ENCODE data around the gene A1BG. TPM values are rescaled to one million over a fixed set of nuclear protein-coding genes. Genes with fewer than 3 reads are reported as not detected.
A peak's percentile ranks its signal among the peaks of the same experiment; 100 is the strongest.

Gene A1BG
- total and polyA plus RNA-seq, 2 of the 13 experiments (the other 11 are each of a cell fraction or from before 2014, with no cell fraction given), result 14.7 to 41.4 TPM

DNA sequence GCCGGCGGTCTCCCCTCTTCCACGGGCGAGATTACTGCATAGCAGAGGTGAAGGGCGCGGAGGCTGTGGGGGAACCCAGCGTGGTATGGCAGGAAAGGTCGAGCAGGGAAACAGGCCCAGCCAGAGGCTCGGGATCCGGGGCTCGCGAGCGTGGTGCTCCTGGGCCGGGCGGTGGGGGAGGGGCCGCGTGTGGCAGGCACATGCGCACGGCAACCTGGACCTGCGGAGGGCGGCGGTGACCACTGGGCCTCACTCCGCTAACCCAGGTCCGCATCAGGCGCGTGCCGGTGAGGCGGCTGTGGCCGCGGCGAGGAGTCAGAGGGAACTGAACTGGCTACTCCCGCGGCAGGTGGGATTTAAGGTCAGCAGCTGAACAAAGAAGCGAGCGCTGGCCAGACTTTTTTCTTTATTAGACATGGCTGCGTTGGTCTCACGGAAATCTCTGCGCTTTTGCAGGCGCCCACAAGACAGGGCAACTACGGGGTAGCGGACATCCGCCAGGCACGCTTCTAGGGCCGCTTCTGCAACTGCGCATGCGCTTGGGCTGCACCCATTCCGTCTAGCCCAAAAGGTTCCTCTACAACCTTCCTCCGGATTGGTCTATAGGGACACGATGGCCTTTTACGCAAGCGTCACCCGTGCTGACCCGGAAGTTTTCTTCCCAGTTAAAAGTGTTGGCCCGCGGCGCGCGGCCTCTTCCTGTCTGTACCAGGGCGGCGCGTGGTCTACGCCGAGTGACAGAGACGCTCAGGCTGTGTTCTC lies 33.5 kb upstream of the A1BG start, which contains the start of gene RPS5 (continued):
- peak; percentile 33; the same call in 1 of the 2 replicates for TF ChIP-seq ZNF331 (CRISPR knock-in tag; IDR thresholded peaks at IDR 0.05)
- TF ChIP-seq BHLHE40 (IDR thresholded peaks at IDR 0.05; ENCODE audit: low read length), result peak; percentile 58
- peak; percentile 60 for TF ChIP-seq RXRA (CRISPR knock-in tag; IDR thresholded peaks at IDR 0.05)
- TF ChIP-seq ZNF83 (CRISPR knock-in tag; IDR thresholded peaks at IDR 0.05; ENCODE audit: borderline replicate concordance), result peak; percentile 95; the same call in 1 of the 2 replicates
- no peak for TF ChIP-seq FOXM1 (CRISPR knock-in tag; IDR thresholded peaks at IDR 0.05)
- peak; percentile 59; the same call in 1 of the 2 replicates for TF ChIP-seq ZKSCAN8 (CRISPR knock-in tag; IDR thresholded peaks at IDR 0.05; ENCODE audit: borderline replicate concordance)
- TF ChIP-seq, protein P1, sequence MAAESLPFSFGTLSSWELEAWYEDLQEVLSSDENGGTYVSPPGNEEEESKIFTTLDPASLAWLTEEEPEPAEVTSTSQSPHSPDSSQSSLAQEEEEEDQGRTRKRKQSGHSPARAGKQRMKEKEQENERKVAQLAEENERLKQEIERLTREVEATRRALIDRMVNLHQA (CRISPR knock-in tag; IDR thresholded peaks at IDR 0.05), result peak; percentile 21; the same call in 1 of the 2 replicates
- no peak for TF ChIP-seq ZNF30 (CRISPR knock-in tag; IDR thresholded peaks at IDR 0.05)
- TF ChIP-seq RFX1 (IDR thresholded peaks at IDR 0.05), result no peak
- TF ChIP-seq SRSF9 (IDR thresholded peaks at IDR 0.05; ENCODE audit: borderline replicate concordance, insufficient read depth, low read depth, low read length, poor library complexity, severe bottlenecking), result no peak
- TF ChIP-seq SKI (IDR thresholded peaks at IDR 0.05; ENCODE audit: partially characterized antibody), result no peak
- TF ChIP-seq HOXA3 (CRISPR knock-in tag; IDR thresholded peaks at IDR 0.05), result peak; percentile 68; the same call in 1 of the 2 replicates
- peak; percentile 83 for TF ChIP-seq ZBTB38 (CRISPR knock-in tag; IDR thresholded peaks at IDR 0.05)
- peak; percentile 84; the same call in 1 of the 2 replicates for TF ChIP-seq ZNF138 (CRISPR knock-in tag; IDR thresholded peaks at IDR 0.05; ENCODE audit: low read depth)
- TF ChIP-seq TBP (CRISPR knock-in tag; IDR thresholded peaks at IDR 0.05), result no peak
- TF ChIP-seq, protein P2, sequence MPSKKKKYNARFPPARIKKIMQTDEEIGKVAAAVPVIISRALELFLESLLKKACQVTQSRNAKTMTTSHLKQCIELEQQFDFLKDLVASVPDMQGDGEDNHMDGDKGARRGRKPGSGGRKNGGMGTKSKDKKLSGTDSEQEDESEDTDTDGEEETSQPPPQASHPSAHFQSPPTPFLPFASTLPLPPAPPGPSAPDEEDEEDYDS (CRISPR knock-in tag; IDR thresholded peaks at IDR 0.05), result peak; percentile 99
- no peak; the same call in 1 of the 2 replicates for TF ChIP-seq ZNF629 (CRISPR knock-in tag; conservative IDR thresholded peaks at IDR 0.05)
- TF ChIP-seq, protein P3, sequence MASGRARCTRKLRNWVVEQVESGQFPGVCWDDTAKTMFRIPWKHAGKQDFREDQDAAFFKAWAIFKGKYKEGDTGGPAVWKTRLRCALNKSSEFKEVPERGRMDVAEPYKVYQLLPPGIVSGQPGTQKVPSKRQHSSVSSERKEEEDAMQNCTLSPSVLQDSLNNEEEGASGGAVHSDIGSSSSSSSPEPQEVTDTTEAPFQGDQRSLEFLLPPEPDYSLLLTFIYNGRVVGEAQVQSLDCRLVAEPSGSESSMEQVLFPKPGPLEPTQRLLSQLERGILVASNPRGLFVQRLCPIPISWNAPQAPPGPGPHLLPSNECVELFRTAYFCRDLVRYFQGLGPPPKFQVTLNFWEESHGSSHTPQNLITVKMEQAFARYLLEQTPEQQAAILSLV (CRISPR knock-in tag; IDR thresholded peaks at IDR 0.05; ENCODE audit: borderline replicate concordance), result peak; percentile 82; the same call in 1 of the 2 replicates
- peak; percentile 95 for TF ChIP-seq ZNF589 (CRISPR knock-in tag; conservative IDR thresholded peaks at IDR 0.05)
- TF ChIP-seq, protein P4, sequence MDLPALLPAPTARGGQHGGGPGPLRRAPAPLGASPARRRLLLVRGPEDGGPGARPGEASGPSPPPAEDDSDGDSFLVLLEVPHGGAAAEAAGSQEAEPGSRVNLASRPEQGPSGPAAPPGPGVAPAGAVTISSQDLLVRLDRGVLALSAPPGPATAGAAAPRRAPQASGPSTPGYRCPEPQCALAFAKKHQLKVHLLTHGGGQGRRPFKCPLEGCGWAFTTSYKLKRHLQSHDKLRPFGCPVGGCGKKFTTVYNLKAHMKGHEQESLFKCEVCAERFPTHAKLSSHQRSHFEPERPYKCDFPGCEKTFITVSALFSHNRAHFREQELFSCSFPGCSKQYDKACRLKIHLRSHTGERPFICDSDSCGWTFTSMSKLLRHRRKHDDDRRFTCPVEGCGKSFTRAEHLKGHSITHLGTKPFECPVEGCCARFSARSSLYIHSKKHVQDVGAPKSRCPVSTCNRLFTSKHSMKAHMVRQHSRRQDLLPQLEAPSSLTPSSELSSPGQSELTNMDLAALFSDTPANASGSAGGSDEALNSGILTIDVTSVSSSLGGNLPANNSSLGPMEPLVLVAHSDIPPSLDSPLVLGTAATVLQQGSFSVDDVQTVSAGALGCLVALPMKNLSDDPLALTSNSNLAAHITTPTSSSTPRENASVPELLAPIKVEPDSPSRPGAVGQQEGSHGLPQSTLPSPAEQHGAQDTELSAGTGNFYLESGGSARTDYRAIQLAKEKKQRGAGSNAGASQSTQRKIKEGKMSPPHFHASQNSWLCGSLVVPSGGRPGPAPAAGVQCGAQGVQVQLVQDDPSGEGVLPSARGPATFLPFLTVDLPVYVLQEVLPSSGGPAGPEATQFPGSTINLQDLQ (CRISPR knock-in tag; IDR thresholded peaks at IDR 0.05), result peak; percentile 70
- TF ChIP-seq FOXO1 (CRISPR knock-in tag; IDR thresholded peaks at IDR 0.05), result no peak; the same call in 1 of the 2 replicates
- peak; percentile 10; the same call in 1 of the 2 replicates for TF ChIP-seq U2AF2 (IDR thresholded peaks at IDR 0.05; ENCODE audit: low read depth, low read length)
- TF ChIP-seq, protein P5, sequence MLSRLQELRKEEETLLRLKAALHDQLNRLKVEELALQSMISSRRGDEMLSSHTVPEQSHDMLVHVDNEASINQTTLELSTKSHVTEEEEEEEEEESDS (CRISPR knock-in tag; IDR thresholded peaks at IDR 0.05; ENCODE audit: borderline replicate concordance), result 0 out of 2 replicates have a peak, but pooled peaks have one; percentile 62
- TF ChIP-seq HNF4A (CRISPR knock-in tag; IDR thresholded peaks at IDR 0.05), result no peak
- no peak for TF ChIP-seq MIXL1 (CRISPR knock-in tag; IDR thresholded peaks at IDR 0.05)
- TF ChIP-seq GTF2F1 (IDR thresholded peaks at IDR 0.05; ENCODE audit: low read length), result peak; percentile 84; the same call in 1 of the 2 replicates
- no peak; the same call in 1 of the 2 replicates for TF ChIP-seq NR2F6 (IDR thresholded peaks at IDR 0.05)
- TF ChIP-seq NR2F6 (CRISPR knock-in tag; IDR thresholded peaks at IDR 0.05), result peak; percentile 7; the same call in 1 of the 2 replicates
